ENCODE results near the gene CSH2.

DNA sequence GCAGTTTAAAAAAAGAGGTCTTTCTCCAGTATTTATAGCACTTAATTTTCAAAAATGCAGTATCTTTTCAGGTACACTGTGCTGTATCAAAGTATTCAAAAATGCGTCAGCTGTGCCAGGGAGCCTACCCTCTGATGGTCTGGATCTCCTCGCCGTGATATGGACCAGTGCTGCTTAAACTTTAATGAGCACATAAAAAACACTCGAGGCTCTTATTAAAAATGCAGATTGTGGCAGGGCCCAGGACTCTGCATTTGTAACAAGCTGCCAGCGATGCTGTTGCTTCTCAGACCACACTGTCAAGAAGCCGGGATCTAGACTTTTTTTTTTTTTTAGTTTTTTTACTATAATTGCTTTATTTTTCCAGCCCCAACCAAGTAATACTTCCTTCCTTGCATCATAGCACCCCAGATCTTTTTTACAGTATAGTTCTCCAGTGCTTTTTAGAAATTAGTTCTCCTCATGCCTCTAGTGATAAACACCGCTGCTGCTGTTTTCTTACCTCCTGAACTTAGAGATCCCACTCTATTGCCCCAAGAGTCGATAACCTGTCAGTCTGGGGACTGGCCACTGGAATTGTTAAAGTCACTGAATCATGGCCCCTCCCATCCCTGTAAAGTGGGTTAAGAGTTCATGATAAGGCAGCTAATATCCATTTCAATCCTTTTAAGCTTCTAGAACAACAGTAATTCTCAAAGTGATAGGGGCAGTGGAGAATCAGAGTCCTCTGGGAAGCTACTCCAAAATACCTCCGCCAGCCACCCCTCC is 29.4 kb downstream of the CSH2 start:
- TF ChIP-seq RARB (CRISPR knock-in tag; IDR thresholded peaks at IDR 0.05) (no peak), PATZ1 (CRISPR knock-in tag; IDR thresholded peaks at IDR 0.05; ENCODE audit: borderline replicate concordance) (no peak), GLIS3 (CRISPR knock-in tag; IDR thresholded peaks at IDR 0.05) (no peak), ZFP3 (CRISPR knock-in tag; IDR thresholded peaks at IDR 0.05) (no peak)
